HG03064 (cell line): ENCODE measurements around the gene ATXN7L1.
"Not testable (repeated sequence)": the region's sequence is repeated elsewhere in the genome, so short reads cannot be mapped to it uniquely, and the experiment has no call there.

ENCODE experiments used
- ATAC-seq: cut with Tn5 transposase; IDR thresholded peaks from one replicate; pipeline ENCODE4 v1.9.1; 2021; ENCODE audit warnings: low read depth; ENCODE audit not compliant: unreplicated experiment

ATXN7L1 gene

GRCh38 chr7:105894131-105894530, 17.7 kb upstream of the ATXN7L1 start:
- ATAC-seq = no peak

GRCh38 chr7:105892387-105892786, 16.0 kb upstream of the ATXN7L1 start:
- no peak for ATAC-seq

GRCh38 chr7:105890290-105890997, 14.0 kb upstream of the ATXN7L1 start:
- no peak for ATAC-seq

GRCh38 chr7:105887569-105888189, 11.3 kb upstream of the ATXN7L1 start:
- no peak for ATAC-seq

GRCh38 chr7:105886776-105887175, 10.4 kb upstream of the ATXN7L1 start:
- ATAC-seq = no peak

- ATAC-seq = no peak
Measured at GRCh38 chr7:105885387-105886111, 9.2 kb upstream of the ATXN7L1 start.

GRCh38 chr7:105883179-105883578, 6.8 kb upstream of the ATXN7L1 start:
- ATAC-seq = not testable (repeated sequence)

- ATAC-seq = no peak
Measured at GRCh38 chr7:105881439-105881838, 5.0 kb upstream of the ATXN7L1 start.

GRCh38 chr7:105880571-105881330, 4.4 kb upstream of the ATXN7L1 start:
- no peak for ATAC-seq

GRCh38 chr7:105879782-105880181, 3.4 kb upstream of the ATXN7L1 start:
- ATAC-seq = no peak

GRCh38 chr7:105878746-105879605, 2.6 kb upstream of the ATXN7L1 start:
- no peak for ATAC-seq

GRCh38 chr7:105877736-105878135, 1.3 kb upstream of the ATXN7L1 start:
- ATAC-seq = no peak

GRCh38 chr7:105876964-105877601, 684 bp upstream of the ATXN7L1 start:
- ATAC-seq = no peak

GRCh38 chr7:105875505-105875904, 894 bp downstream of the ATXN7L1 start:
- ATAC-seq = no peak

- ATAC-seq = no peak
Measured at GRCh38 chr7:105874055-105874454, 2.3 kb downstream of the ATXN7L1 start.

GRCh38 chr7:105872491-105872890, 3.9 kb downstream of the ATXN7L1 start:
- ATAC-seq = no peak

- no peak for ATAC-seq
Measured at GRCh38 chr7:105871142-105871541, 5.3 kb downstream of the ATXN7L1 start.

- ATAC-seq = no peak
Measured at GRCh38 chr7:105866102-105866801, 10.1 kb downstream of the ATXN7L1 start.

- no peak for ATAC-seq
Measured at GRCh38 chr7:105863876-105864275, 12.5 kb downstream of the ATXN7L1 start.
